Trophoblast cell (in vitro differentiated cells and primary cell): ENCODE measurements around the gene POU2F2.

Experiments used
- DNase-seq, 2 donors: peaks; one replicate each; pipeline ENCODE4 v3.0.0-alpha.2; 2016
- H2AFZ ChIP-seq: 2 replicates; pipeline ENCODE4 v1.6.1; 2013; ENCODE audit warnings: low read length, moderate library complexity, mild to moderate bottlenecking; ENCODE audit not compliant: insufficient read depth, poor library complexity
- H2AK5ac ChIP-seq: 2 replicates; pipeline ENCODE4 v1.6.1; 2013; ENCODE audit warnings: mild to moderate bottlenecking, low read length
- H2BK120ac ChIP-seq: 2 replicates; pipeline ENCODE4 v1.6.1; 2013; ENCODE audit warnings: low read length, mild to moderate bottlenecking, moderate library complexity; ENCODE audit not compliant: insufficient read depth, poor library complexity
- H2BK12ac ChIP-seq: 2 replicates; pipeline ENCODE4 v1.6.1; 2013; ENCODE audit warnings: mild to moderate bottlenecking, low read length, moderate library complexity
- H2BK5ac ChIP-seq: 2 replicates; pipeline ENCODE4 v1.6.1; 2013; ENCODE audit warnings: low read length, low read depth, moderate library complexity, mild to moderate bottlenecking; ENCODE audit not compliant: poor library complexity
- H3K14ac ChIP-seq: 2 replicates; pipeline ENCODE4 v1.6.1; 2013; ENCODE audit warnings: mild to moderate bottlenecking, low read length
- H3K18ac ChIP-seq: 2 replicates; pipeline ENCODE4 v1.6.1; 2013; ENCODE audit warnings: mild to moderate bottlenecking, low read length
- H3K23ac ChIP-seq: 2 replicates; pipeline ENCODE4 v1.6.1; 2013; ENCODE audit warnings: low read length
- H3K27ac ChIP-seq: 2 replicates; pipeline ENCODE4 v1.5.1; 2013; ENCODE audit warnings: low read depth, mild to moderate bottlenecking, inconsistent platforms, low read length, moderate library complexity
- H3K27me3 ChIP-seq: 2 replicates; pipeline ENCODE4 v1.6.1; 2013; ENCODE audit warnings: inconsistent platforms, mild to moderate bottlenecking, low read length, moderate library complexity; ENCODE audit not compliant: insufficient read depth
- H3K36me3 ChIP-seq, 2 experiments: 1 replicate in 1 of 2; 2 replicates in 1 of 2; pipeline ENCODE4 v1.6.1; 2013; ENCODE audit warnings: low read length in 2 of 2, mild to moderate bottlenecking in 2 of 2, moderate library complexity in 1 of 2; ENCODE audit not compliant: insufficient read depth in 2 of 2, control insufficient read depth in 1 of 2
- H3K4ac ChIP-seq: 2 replicates; pipeline ENCODE4 v1.6.1; 2013; ENCODE audit warnings: low read depth, mild to moderate bottlenecking, low read length, moderate library complexity
- H3K4me1 ChIP-seq, 2 experiments: 1 replicate in 1 of 2; 2 replicates in 1 of 2; pipeline ENCODE4 v1.6.1; 2013; ENCODE audit warnings: low read length in 2 of 2, mild to moderate bottlenecking in 2 of 2, moderate library complexity in 1 of 2; ENCODE audit not compliant: insufficient read depth in 2 of 2, control insufficient read depth in 1 of 2
- H3K4me2 ChIP-seq: 2 replicates; pipeline ENCODE4 v1.6.1; 2013; ENCODE audit warnings: inconsistent platforms, mild to moderate bottlenecking, low read length, moderate library complexity
- H3K4me3 ChIP-seq: 2 replicates; pipeline ENCODE4 v1.5.1; 2013; ENCODE audit warnings: mild to moderate bottlenecking, low read depth, low read length, inconsistent platforms
- H3K79me1 ChIP-seq: one replicate; pipeline ENCODE4 v1.6.1; 2013; ENCODE audit warnings: low read length
- H3K79me2 ChIP-seq: 2 replicates; pipeline ENCODE4 v1.6.1; 2013; ENCODE audit warnings: low read length, mild to moderate bottlenecking; ENCODE audit not compliant: control insufficient read depth, insufficient read depth, poor library complexity
- H3K9ac ChIP-seq: 2 replicates; pipeline ENCODE4 v1.6.1; 2013; ENCODE audit warnings: mild to moderate bottlenecking, low read length
- H3K9me3 ChIP-seq: 2 replicates; pipeline ENCODE4 v1.6.1; 2013; ENCODE audit warnings: low read depth, mild to moderate bottlenecking, control low read depth, inconsistent platforms, low read length; ENCODE audit not compliant: insufficient read depth
- H4K12ac ChIP-seq: 2 replicates; pipeline ENCODE4 v1.6.1; 2013; ENCODE audit warnings: low read depth, mild to moderate bottlenecking, low read length, moderate library complexity
- H4K8ac ChIP-seq: 2 replicates; pipeline ENCODE4 v1.6.1; 2013; ENCODE audit warnings: low read depth, mild to moderate bottlenecking, low read length, moderate library complexity
- H4K91ac ChIP-seq: one replicate; pipeline ENCODE4 v1.6.1; 2013; ENCODE audit warnings: low read depth, mild to moderate bottlenecking, low read length, moderate library complexity
- WGBS: extraction: QIAGEN DNeasy Blood & Tissue Kit; methylation state at CpG from one replicate; pipeline ENCODE4 v1.1.7; 2013; ENCODE audit warnings: missing lambda C conversion rate; ENCODE audit not compliant: insufficient read length, insufficient coverage; ENCODE audit errors: extremely low coverage; 5-methylcytosine and 5-hydroxymethylcytosine counted together

Gene POU2F2

GRCh38 chr19:42154471-42155323 lies 22.5 kb upstream of the POU2F2 start:
- H3K4me2 ChIP-seq, result no peak overlapping the region

DNA sequence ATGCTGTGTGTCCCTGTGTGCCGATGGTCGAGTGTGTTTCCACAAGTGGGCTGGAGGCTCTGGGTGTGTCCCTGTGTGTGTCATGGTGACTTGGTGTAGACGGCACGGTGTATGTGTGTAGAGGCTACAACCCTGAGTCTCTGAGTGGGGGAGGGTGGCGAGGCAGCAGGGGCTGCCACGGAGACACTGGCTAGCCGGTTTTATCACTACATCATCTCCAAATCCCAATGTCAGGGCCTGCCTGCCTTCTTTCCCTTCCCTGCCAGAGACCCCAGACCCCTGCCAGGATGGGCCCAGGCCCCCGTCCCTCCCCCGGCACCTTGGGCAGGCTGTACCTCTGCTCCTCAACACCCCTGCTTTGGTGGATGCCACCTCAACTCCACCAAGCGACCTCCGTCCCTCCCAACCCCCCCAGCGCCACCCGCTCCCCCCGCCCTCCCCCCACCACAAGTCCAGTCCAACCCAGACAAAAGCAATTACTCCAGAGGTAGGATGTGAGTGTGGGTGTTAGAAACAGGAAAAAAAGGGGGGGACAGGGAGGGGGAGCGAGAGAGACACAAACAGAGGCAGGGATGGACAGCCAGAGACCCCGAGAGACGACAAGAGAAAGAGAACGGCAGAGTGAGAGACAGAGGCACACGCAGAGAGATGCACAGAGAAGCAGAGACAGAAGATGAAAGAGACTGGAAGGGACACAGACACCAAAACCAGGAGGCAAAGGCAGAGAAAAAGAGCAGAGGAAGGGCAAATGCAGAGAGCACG lies 21.6 kb upstream of the POU2F2 start:
- H3K36me3 ChIP-seq, result no peaks in the 10 kb centered on the region
- H3K4me3 ChIP-seq, result no peak overlapping the region
- DNase-seq, result no peak
- H3K14ac ChIP-seq, result no peak overlapping the region
- no peak overlapping the region for H2BK5ac ChIP-seq
- no peak overlapping the region for H4K8ac ChIP-seq
- H3K79me2 ChIP-seq, result no peaks in the 10 kb centered on the region
- H2BK12ac ChIP-seq, result no peak overlapping the region
- no peak overlapping the region for H4K12ac ChIP-seq
- WGBS, result no CpG with 5 or more reads among the region's 20 CpGs
- no peak overlapping the region for H3K4ac ChIP-seq
- no peak overlapping the region for H2AK5ac ChIP-seq
- no peak overlapping the region for H3K9ac ChIP-seq
- H3K4me2 ChIP-seq, result no peak overlapping the region
- H3K18ac ChIP-seq, result no peak overlapping the region
- no peaks in the 10 kb centered on the region for H3K79me1 ChIP-seq
- no peak overlapping the region for H2BK120ac ChIP-seq
- no peaks in the 10 kb centered on the region for H3K4me1 ChIP-seq
- H3K27ac ChIP-seq, result no peak overlapping the region
- no peak overlapping the region for H4K91ac ChIP-seq
- no peak overlapping the region for H3K23ac ChIP-seq
- H2AFZ ChIP-seq, result no peak overlapping the region
- no peaks in the 10 kb centered on the region for H3K27me3 ChIP-seq
- H3K9me3 ChIP-seq, result no peaks in the 10 kb centered on the region

More at GRCh38 chr19:42154471-42155323, 22.5 kb upstream of the POU2F2 start:
- Histone ChIP-seq H2AFZ (no peak overlapping the region), H3K79me1 (no peaks in the 10 kb centered on the region), H4K12ac (no peak overlapping the region), H3K4ac (no peak overlapping the region), H3K4me1 (no peaks in the 10 kb centered on the region), H2BK120ac (no peak overlapping the region), H3K27ac (no peak overlapping the region), H3K36me3 (no peaks in the 10 kb centered on the region), H3K14ac (no peak overlapping the region), H3K79me2 (no peaks in the 10 kb centered on the region), H2AK5ac (no peak overlapping the region), H4K91ac (no peak overlapping the region), H3K9ac (no peak overlapping the region), H3K4me3 (no peak overlapping the region), H2BK5ac (no peak overlapping the region), H2BK12ac (no peak overlapping the region), H3K18ac (no peak overlapping the region), H3K9me3 (no peaks in the 10 kb centered on the region), H3K23ac (no peak overlapping the region), H4K8ac (no peak overlapping the region), H3K27me3 (no peaks in the 10 kb centered on the region)
- DNase-seq, result no peak
- WGBS, result no CpG with 5 or more reads among the region's 15 CpGs

GRCh38 chr19:42152910-42153671 lies 20.8 kb upstream of the POU2F2 start:
- WGBS, result no CpG with 5 or more reads among the region's 25 CpGs
- Histone ChIP-seq H4K8ac (no peak overlapping the region), H3K9ac (no peak overlapping the region), H3K4me2 (no peak overlapping the region), H2BK5ac (no peak overlapping the region), H3K79me2 (no peaks in the 10 kb centered on the region), H3K27me3 (no peaks in the 10 kb centered on the region), H3K9me3 (peaks cover 3% of the 10 kb centered on the region), H4K12ac (no peak overlapping the region), H3K27ac (no peak overlapping the region), H2AFZ (no peak overlapping the region), H3K79me1 (no peaks in the 10 kb centered on the region), H3K14ac (no peak overlapping the region), H3K4ac (no peak overlapping the region), H2BK12ac (no peak overlapping the region), H2BK120ac (no peak overlapping the region), H2AK5ac (no peak overlapping the region), H3K18ac (no peak overlapping the region), H3K36me3 (no peaks in the 10 kb centered on the region), H4K91ac (no peak overlapping the region), H3K23ac (no peak overlapping the region), H3K4me1 (no peaks in the 10 kb centered on the region), H3K4me3 (no peak overlapping the region)
- no peak for DNase-seq
